Karpas-422 (cell line): ENCODE data around the gene CARHSP1. TPM values are rescaled to one million over a fixed set of nuclear protein-coding genes. Genes with fewer than 3 reads are reported as not detected.
A peak's percentile ranks its signal among the peaks of the same experiment; 100 is the strongest.

Source experiments
- DNase-seq: peaks from one replicate; pipeline ENCODE4 v3.0.0-alpha.2; 2015
- H2AFZ ChIP-seq: fragments of 200-600 bp; sonication (generic); 2 replicates; pipeline ENCODE4 v1.6.1; 2014; ENCODE audit warnings: antibody characterized with exemption, low read length, mixed read lengths
- H3K27ac ChIP-seq: fragments of 200-600 bp; sonication (generic); 2 replicates; pipeline ENCODE4 v1.5.1; 2014; ENCODE audit warnings: mild to moderate bottlenecking, low read length, moderate library complexity
- H3K27me3 ChIP-seq: fragments of 200-600 bp; sonication (generic); 2 replicates; pipeline ENCODE4 v1.6.1; 2014; ENCODE audit warnings: low read length, mixed read lengths
- H3K36me3 ChIP-seq: fragments of 200-600 bp; sonication (generic); 2 replicates; pipeline ENCODE4 v1.6.1; 2014; ENCODE audit warnings: low read length, mixed read lengths; ENCODE audit not compliant: insufficient read depth
- H3K4me1 ChIP-seq: fragments of 200-600 bp; sonication (generic); 2 replicates; pipeline ENCODE4 v1.6.1; 2014; ENCODE audit warnings: mild to moderate bottlenecking, low read length, mixed read lengths
- H3K4me2 ChIP-seq: fragments of 200-600 bp; sonication (generic); 2 replicates; pipeline ENCODE4 v1.6.1; 2014; ENCODE audit warnings: low read length, low read depth, mild to moderate bottlenecking; ENCODE audit not compliant: poor library complexity, severe bottlenecking
- H3K4me3 ChIP-seq: fragments of 200-600 bp; sonication (generic); 2 replicates; pipeline ENCODE4 v1.5.1; 2014; ENCODE audit warnings: mild to moderate bottlenecking, antibody characterized with exemption, low read length, mixed read lengths
- H3K79me2 ChIP-seq: fragments of 200-600 bp; sonication (generic); 2 replicates; pipeline ENCODE4 v1.6.1; 2014; ENCODE audit warnings: mild to moderate bottlenecking, low read length, mixed read lengths
- H3K9ac ChIP-seq: fragments of 200-600 bp; sonication (generic); 2 replicates; pipeline ENCODE4 v1.6.0; 2014; ENCODE audit warnings: low read length
- H3K9me2 ChIP-seq: fragments of 200-600 bp; sonication (generic), shearing (Covaris generic); replicated peaks from 2 replicates; pipeline ENCODE4 v1.6.0; 2014; ENCODE audit warnings: mild to moderate bottlenecking, low read length, moderate library complexity; ENCODE audit not compliant: insufficient read depth
- H3K9me3 ChIP-seq: fragments of 300-700, 200-600 bp; sonication (generic); 2 replicates; pipeline ENCODE4 v1.6.1; 2014; ENCODE audit warnings: low read length, mixed read lengths
- H4K20me1 ChIP-seq: fragments of 200-600 bp; sonication (generic); 2 replicates; pipeline ENCODE4 v1.6.1; 2014; ENCODE audit warnings: mild to moderate bottlenecking, antibody characterized with exemption, low read length, low read depth; ENCODE audit not compliant: insufficient read depth
- total RNA-seq: library from RNA; depleted of rRNA; stranded (reverse); fragments of >200 nt; shearing (Covaris generic); gene quantifications from 2 replicates; pipeline ENCODE4 v1.2.3, GENCODE V29; 2014; ENCODE audit warnings: low replicate concordance

Gene CARHSP1
- total RNA-seq, 1 experiment from 2014 or later: 48.3 TPM

GRCh38 chr16:8859913-8860881 is 8.6 kb downstream of the CARHSP1 start:
- Histone ChIP-seq H3K4me2 (no peak overlapping the region), H3K9ac (no peak overlapping the region)

GRCh38 chr16:8858994-8859912 is 9.6 kb downstream of the CARHSP1 start:
- no peak overlapping the region for H3K4me2 ChIP-seq
- no peak overlapping the region for H3K27ac ChIP-seq
- H3K4me1 ChIP-seq: peaks cover 14% of the 10 kb centered on the region
- H3K27me3 ChIP-seq: no peaks in the 10 kb centered on the region
- H3K9me2 ChIP-seq: no peaks in the 10 kb centered on the region
- peaks cover 13% of the 10 kb centered on the region; the same call in 1 of the 2 replicates for H3K36me3 ChIP-seq
- DNase-seq: no peak
- H3K9me3 ChIP-seq: no peaks in the 10 kb centered on the region
- peaks cover 15% of the 10 kb centered on the region for H4K20me1 ChIP-seq
- no peak overlapping the region for H2AFZ ChIP-seq
- H3K9ac ChIP-seq: no peak overlapping the region
- no peak overlapping the region for H3K4me3 ChIP-seq
- H3K79me2 ChIP-seq: peaks cover 39% of the 10 kb centered on the region

More at GRCh38 chr16:8859913-8860881, 8.6 kb downstream of the CARHSP1 start:
- Histone ChIP-seq H3K4me3 (no peak overlapping the region), H3K4me1 (peaks cover 24% of the 10 kb centered on the region), H4K20me1 (peaks cover 16% of the 10 kb centered on the region), H3K9me2 (no peaks in the 10 kb centered on the region), H2AFZ (no peak overlapping the region), H3K27me3 (no peaks in the 10 kb centered on the region), H3K9me3 (no peaks in the 10 kb centered on the region), H3K79me2 (peaks cover 49% of the 10 kb centered on the region), H3K27ac (no peak overlapping the region; the same call in 1 of the 2 replicates), H3K36me3 (peaks cover 13% of the 10 kb centered on the region; the same call in 1 of the 2 replicates)
- no peak for DNase-seq

- Histone ChIP-seq H3K9me2 (no peaks in the 10 kb centered on the region), H3K4me3 (no peak overlapping the region), H3K9me3 (no peaks in the 10 kb centered on the region), H3K27ac (no peak overlapping the region), H2AFZ (no peak overlapping the region), H3K9ac (no peak overlapping the region), H3K79me2 (peaks cover 13% of the 10 kb centered on the region), H3K36me3 (peaks cover 8% of the 10 kb centered on the region; the same call in 1 of the 2 replicates), H4K20me1 (0 out of 2 replicates have a peak, but pooled peaks cover 3% of the 10 kb centered on the region), H3K4me1 (peaks cover 9% of the 10 kb centered on the region), H3K4me2 (no peak overlapping the region), H3K27me3 (no peaks in the 10 kb centered on the region)
- no peak for DNase-seq
These were observed 12.8 kb downstream of the CARHSP1 start for GRCh38 chr16:8855972-8856371.

- no peak overlapping the region for H3K4me2 ChIP-seq
- no peak overlapping the region for H3K9ac ChIP-seq
- peaks cover 7% of the 10 kb centered on the region for H3K79me2 ChIP-seq
- no peaks in the 10 kb centered on the region for H3K9me2 ChIP-seq
- no peak overlapping the region for H2AFZ ChIP-seq
- no peaks in the 10 kb centered on the region for H3K9me3 ChIP-seq
- H3K27me3 ChIP-seq: no peaks in the 10 kb centered on the region
- no peak overlapping the region for H3K27ac ChIP-seq
- DNase-seq: peak; percentile 64
- no peak overlapping the region for H3K4me3 ChIP-seq
- peaks cover 4% of the 10 kb centered on the region for H3K4me1 ChIP-seq
- 0 out of 2 replicates have a peak, but pooled peaks cover 3% of the 10 kb centered on the region for H4K20me1 ChIP-seq
- H3K36me3 ChIP-seq: peaks cover 7% of the 10 kb centered on the region; the same call in 1 of the 2 replicates
These were observed 13.6 kb downstream of the CARHSP1 start for GRCh38 chr16:8855051-8855786.

GRCh38 chr16:8854298-8854948 is 14.4 kb downstream of the CARHSP1 start:
- no peak overlapping the region for H2AFZ ChIP-seq
- no peaks in the 10 kb centered on the region for H3K9me3 ChIP-seq
- H3K27me3 ChIP-seq: no peaks in the 10 kb centered on the region
- no peaks in the 10 kb centered on the region for H3K4me1 ChIP-seq
- no peak overlapping the region for H3K27ac ChIP-seq
- no peaks in the 10 kb centered on the region for H3K9me2 ChIP-seq
- H3K36me3 ChIP-seq: peaks cover 6% of the 10 kb centered on the region; the same call in 1 of the 2 replicates
- 0 out of 2 replicates have a peak, but pooled peaks cover 3% of the 10 kb centered on the region for H4K20me1 ChIP-seq
- DNase-seq: no peak
- no peak overlapping the region for H3K4me3 ChIP-seq
- peaks cover 4% of the 10 kb centered on the region; the same call in 1 of the 2 replicates for H3K79me2 ChIP-seq
- no peak overlapping the region for H3K9ac ChIP-seq
- no peak overlapping the region for H3K4me2 ChIP-seq

- H3K9me3 ChIP-seq: no peaks in the 10 kb centered on the region
- no peaks in the 10 kb centered on the region for H3K9me2 ChIP-seq
- H2AFZ ChIP-seq: no peak overlapping the region
- 0 out of 2 replicates have a peak, but pooled peaks cover 3% of the 10 kb centered on the region for H4K20me1 ChIP-seq
- no peak overlapping the region for H3K27ac ChIP-seq
- no peak overlapping the region for H3K4me2 ChIP-seq
- DNase-seq: no peak
- H3K27me3 ChIP-seq: no peaks in the 10 kb centered on the region
- H3K9ac ChIP-seq: no peak overlapping the region
- H3K36me3 ChIP-seq: peaks cover 10% of the 10 kb centered on the region
- H3K4me1 ChIP-seq: no peaks in the 10 kb centered on the region
- no peak overlapping the region for H3K4me3 ChIP-seq
- H3K79me2 ChIP-seq: no peaks in the 10 kb centered on the region; the same call in 1 of the 2 replicates
These were observed 15.2 kb downstream of the CARHSP1 start for GRCh38 chr16:8853611-8854010.

GRCh38 chr16:8853150-8853549 is 15.7 kb downstream of the CARHSP1 start:
- DNase-seq: no peak
- Histone ChIP-seq H3K9ac (no peak overlapping the region), H3K9me2 (no peaks in the 10 kb centered on the region), H3K27me3 (no peaks in the 10 kb centered on the region), H2AFZ (no peak overlapping the region), H3K27ac (no peak overlapping the region), H3K79me2 (no peaks in the 10 kb centered on the region), H3K9me3 (no peaks in the 10 kb centered on the region), H4K20me1 (0 out of 2 replicates have a peak, but pooled peaks cover 3% of the 10 kb centered on the region), H3K4me3 (no peak overlapping the region), H3K4me2 (no peak overlapping the region), H3K36me3 (peaks cover 10% of the 10 kb centered on the region), H3K4me1 (no peaks in the 10 kb centered on the region)
